Suprapubic skin (tissue), 4 donors: ENCODE results near the gene ZNF496.

ENCODE experiments used
- EP300 ChIP-seq: sonication (generic); formaldehyde crosslinking; IDR thresholded peaks from one replicate; pipeline ENCODE4 v1.6.1; 2017; ENCODE audit warnings: antibody characterized with exemption
- POLR2A ChIP-seq, 2 donors: fragments of 450-650 bp; IDR thresholded peaks; one replicate each; pipeline ENCODE4 v1.6.1; 2017; ENCODE audit warnings: antibody characterized with exemption in 2 of 2, mild to moderate bottlenecking in 2 of 2, moderate library complexity in 2 of 2
- POLR2AphosphoS5 ChIP-seq, 3 donors: sonication (generic); formaldehyde crosslinking; IDR thresholded peaks; one replicate each; pipeline ENCODE4 v1.6.1; 2017; ENCODE audit warnings: antibody characterized with exemption in 3 of 3
- TF ChIP-seq, protein P1 (sequence below), 2 donors: fragments of 200-600 bp in 1 of 2; fragments of 450-650 bp in 1 of 2; sonication (generic) in 1 of 2; IDR thresholded peaks; one replicate each; pipeline ENCODE4 v1.5.1; 2016 to 2019; ENCODE audit warnings: antibody characterized with exemption in 2 of 2, mild to moderate bottlenecking in 1 of 2, moderate library complexity in 1 of 2

DNA sequence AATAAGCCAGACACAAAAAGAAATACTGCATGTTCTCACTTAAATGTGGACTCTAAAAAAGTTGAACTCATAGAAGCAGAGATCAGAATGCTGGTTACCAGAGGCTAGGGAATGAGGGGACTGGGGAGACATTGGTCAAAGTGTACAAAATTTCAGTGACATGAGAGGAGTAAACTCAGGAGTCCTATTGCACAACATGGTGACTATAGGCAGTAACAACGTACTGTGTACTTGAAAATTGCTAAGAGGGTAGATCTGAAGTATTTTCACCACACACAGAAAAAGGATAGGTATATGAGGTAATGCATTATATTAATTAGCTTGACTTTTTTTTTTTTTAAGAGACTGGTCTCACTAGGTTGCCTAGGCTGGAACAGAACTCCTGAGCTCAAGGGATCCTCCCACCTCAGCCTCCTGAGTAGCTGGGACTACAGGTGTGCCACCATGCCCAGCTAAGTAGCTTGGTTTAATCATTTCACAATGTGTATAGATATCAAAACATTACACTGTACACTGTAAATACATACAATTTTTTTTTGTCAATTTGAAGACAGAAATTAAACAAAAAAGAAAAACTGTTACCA, 7.4 kb downstream of the ZNF496 start:
- TF ChIP-seq EP300, result no peak
- TF ChIP-seq, protein P1, sequence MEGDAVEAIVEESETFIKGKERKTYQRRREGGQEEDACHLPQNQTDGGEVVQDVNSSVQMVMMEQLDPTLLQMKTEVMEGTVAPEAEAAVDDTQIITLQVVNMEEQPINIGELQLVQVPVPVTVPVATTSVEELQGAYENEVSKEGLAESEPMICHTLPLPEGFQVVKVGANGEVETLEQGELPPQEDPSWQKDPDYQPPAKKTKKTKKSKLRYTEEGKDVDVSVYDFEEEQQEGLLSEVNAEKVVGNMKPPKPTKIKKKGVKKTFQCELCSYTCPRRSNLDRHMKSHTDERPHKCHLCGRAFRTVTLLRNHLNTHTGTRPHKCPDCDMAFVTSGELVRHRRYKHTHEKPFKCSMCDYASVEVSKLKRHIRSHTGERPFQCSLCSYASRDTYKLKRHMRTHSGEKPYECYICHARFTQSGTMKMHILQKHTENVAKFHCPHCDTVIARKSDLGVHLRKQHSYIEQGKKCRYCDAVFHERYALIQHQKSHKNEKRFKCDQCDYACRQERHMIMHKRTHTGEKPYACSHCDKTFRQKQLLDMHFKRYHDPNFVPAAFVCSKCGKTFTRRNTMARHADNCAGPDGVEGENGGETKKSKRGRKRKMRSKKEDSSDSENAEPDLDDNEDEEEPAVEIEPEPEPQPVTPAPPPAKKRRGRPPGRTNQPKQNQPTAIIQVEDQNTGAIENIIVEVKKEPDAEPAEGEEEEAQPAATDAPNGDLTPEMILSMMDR (IDR thresholded peaks at IDR 0.05), result no peak
- no peak for TF ChIP-seq POLR2AphosphoS5 (IDR thresholded peaks at IDR 0.05)
- no peak for TF ChIP-seq POLR2A (IDR thresholded peaks at IDR 0.05)
